GM12878 (cell line): ENCODE data around the gene C15orf40. TPM values are rescaled to one million over a fixed set of nuclear protein-coding genes. Genes with fewer than 3 reads are reported as not detected.

Source experiments
- ATF2 ChIP-seq: IDR thresholded peaks from 2 replicates; pipeline ENCODE4 v1.6.1; 2012; ENCODE audit warnings: low read length, inconsistent platforms
- CTCF ChIP-seq, 3 experiments: IDR thresholded peaks in 2 of 3; conservative IDR thresholded peaks in 1 of 3; 2 replicates each; pipeline ENCODE4 v1.5.1; 2011; ENCODE audit warnings: low read depth in 3 of 3, low read length in 3 of 3, mild to moderate bottlenecking in 3 of 3, control low read depth in 2 of 3, moderate library complexity in 2 of 3, inconsistent platforms in 1 of 3, mixed read lengths in 1 of 3; ENCODE audit not compliant: control insufficient read depth in 2 of 3, insufficient read depth in 1 of 3; ENCODE audit errors: extremely low read depth in 1 of 3
- FOXK2 ChIP-seq: fragments of 450-650 bp; IDR thresholded peaks from 2 replicates; pipeline ENCODE4 v1.6.1; 2017; ENCODE audit warnings: mild to moderate bottlenecking, moderate library complexity
- HDAC2 ChIP-seq: fragments of 200-600 bp; sonication (generic); IDR thresholded peaks from 2 replicates; pipeline ENCODE4 v1.6.1; 2017
- JUND ChIP-seq: IDR thresholded peaks from 2 replicates; pipeline ENCODE4 v1.6.1; 2012; ENCODE audit warnings: low read depth, mild to moderate bottlenecking, low read length, improper control_type of control experiment, moderate library complexity
- NFYB ChIP-seq: IDR thresholded peaks from 2 replicates; pipeline ENCODE4 v1.6.1; 2011; ENCODE audit warnings: low read depth, mild to moderate bottlenecking, low read length, improper control_type of control experiment, moderate library complexity; ENCODE audit not compliant: insufficient read depth
- TCF3 ChIP-seq: IDR thresholded peaks from 2 replicates; pipeline ENCODE4 v1.6.1; 2012; ENCODE audit warnings: low read depth, mild to moderate bottlenecking, low read length, borderline replicate concordance; ENCODE audit not compliant: insufficient read depth
- ZBTB33 ChIP-seq: fragments of 450-650 bp; IDR thresholded peaks from 2 replicates; pipeline ENCODE4 v1.6.1; 2017; ENCODE audit warnings: mild to moderate bottlenecking
- ZNF592 ChIP-seq: fragments of 450-650 bp; IDR thresholded peaks from 2 replicates; pipeline ENCODE4 v1.6.1; 2017; ENCODE audit warnings: mild to moderate bottlenecking, moderate library complexity
- ZNF622 ChIP-seq: fragments of 450-650 bp; IDR thresholded peaks from 2 replicates; pipeline ENCODE4 v1.6.1; 2017; ENCODE audit warnings: mild to moderate bottlenecking, inconsistent platforms
- polyA plus RNA-seq, 11 experiments: library from polyadenylated mRNA; depleted of rRNA in 4 of 11; unstranded in 6 of 11; stranded (reverse) in 5 of 11; fragments of >200 nt; fragmentation: Nextera tagmentation in 4 of 11; fragmentation: Illumina TruSeq in 1 of 11; extraction: Ambion mirVana in 4 of 11; extraction: Trizol in 1 of 11; gene quantifications; 1 replicate in 1 of 11; 2 replicates in 10 of 11; pipeline versions ENCODE4 v1.2.1 to v1.2.3, GENCODE V29; 2011 to 2016; ENCODE audit warnings: inconsistent platforms in 2 of 11, missing spikeins in 2 of 11, low read depth in 1 of 11
- total RNA-seq, 4 experiments: library from RNA; depleted of rRNA in 3 of 4; stranded (reverse); fragments of >200 nt in 3 of 4; fragmentation: Illumina TruSeq in 1 of 4; extraction: Trizol in 1 of 4; gene quantifications; 2 replicates each; pipeline versions ENCODE4 v1.2.1 to v1.2.3, GENCODE V29; 2013 to 2021

The C15orf40 gene
- total and polyA plus RNA-seq, 10 of the 15 experiments (the other 5 are each of a cell fraction or from before 2014, with no cell fraction given), result 21.3 to 70.0 (median 31.8) TPM

- no peak for TF ChIP-seq ZNF592
- no peak for TF ChIP-seq ATF2
- no peak for TF ChIP-seq FOXK2
- TF ChIP-seq JUND, result no peak
- no peak for TF ChIP-seq NFYB
- no peak for TF ChIP-seq TCF3
- no peak for TF ChIP-seq CTCF (IDR thresholded peaks at IDR 0.05 in 2 of 3, conservative IDR thresholded peaks at IDR 0.05 in 1 of 3; ENCODE audit: control insufficient read depth in 2 of 3, extremely low read depth in 1 of 3, insufficient read depth in 1 of 3, low read depth in 3 of 3, low read length in 3 of 3)
- TF ChIP-seq HDAC2, result no peak
- TF ChIP-seq ZBTB33, result no peak
- TF ChIP-seq ZNF622, result no peak
- TF ChIP-seq, all 136 proteins: peak for 0
Observed at GRCh38 chr15:82978438-82978837, 33.0 kb downstream of the C15orf40 start (continued).
